ENCODE measurements around the gene IFT74.
"Not testable (repeated sequence)": the region's sequence is repeated elsewhere in the genome, so short reads cannot be mapped to it uniquely, and the experiment has no call there.

IFT74 gene

GRCh38 chr9:27085456-27085855, 129.2 kb downstream of the IFT74 start:
- no peak for DNase-seq

- DNase-seq = no peak
Measured at GRCh38 chr9:27086818-27087680, 130.8 kb downstream of the IFT74 start.

GRCh38 chr9:27088981-27089380, 132.8 kb downstream of the IFT74 start:
- DNase-seq = no peak

GRCh38 chr9:27089706-27090105, 133.5 kb downstream of the IFT74 start:
- DNase-seq = no peak

GRCh38 chr9:27090231-27090630, 134.0 kb downstream of the IFT74 start:
- DNase-seq = no peak

GRCh38 chr9:27090711-27091110, 134.5 kb downstream of the IFT74 start:
- no peak for DNase-seq

- DNase-seq = not testable (repeated sequence)
Measured at GRCh38 chr9:27092496-27092895, 136.3 kb downstream of the IFT74 start.

GRCh38 chr9:27093384-27094067, 137.3 kb downstream of the IFT74 start:
- DNase-seq = not testable (repeated sequence)

- DNase-seq = no peak
Measured at GRCh38 chr9:27094640-27095298, 138.6 kb downstream of the IFT74 start.

- DNase-seq = no peak
Measured at GRCh38 chr9:27107241-27107640, 151.0 kb downstream of the IFT74 start.

- no peak for DNase-seq
Measured at GRCh38 chr9:27108981-27109541, 152.8 kb downstream of the IFT74 start, which contains the start of gene TEK. TSS of gene TEK (plus strand) at chr9:27109225. CDS start at chr9:27109591, 366 bp downstream.

GRCh38 chr9:27109621-27110020, 153.4 kb downstream of the IFT74 start:
- no peak for DNase-seq

GRCh38 chr9:27110181-27110580, 154.0 kb downstream of the IFT74 start:
- no peak for DNase-seq

GRCh38 chr9:27112235-27112634, 156.0 kb downstream of the IFT74 start:
- no peak for DNase-seq
